Measurements from ENCODE around the gene PIPOX.

- TF ChIP-seq CTCF (IDR thresholded peaks at IDR 0.05): no peak
- TF ChIP-seq POLR2A (IDR thresholded peaks at IDR 0.05): no peak
- no peak for TF ChIP-seq POLR2AphosphoS5 (IDR thresholded peaks at IDR 0.05)
- TF ChIP-seq EP300 (IDR thresholded peaks at IDR 0.05): no peak
These were observed 32.8 kb upstream of the PIPOX start for GRCh38 chr17:29010129-29010528.

All from sigmoid colon (tissue), 4 donors.